HG03025 (cell line): Measurements from ENCODE around the gene ATXN7L1.

Source experiments
- ATAC-seq: cut with Tn5 transposase; IDR thresholded peaks from one replicate; pipeline ENCODE4 v1.9.1; 2021; ENCODE audit warnings: mild to moderate bottlenecking, moderate library complexity; ENCODE audit not compliant: unreplicated experiment, low FRiP score

The ATXN7L1 gene

GRCh38 chr7:105759670-105760550 is 116.5 kb downstream of the ATXN7L1 start:
- no peak for ATAC-seq

DNA sequence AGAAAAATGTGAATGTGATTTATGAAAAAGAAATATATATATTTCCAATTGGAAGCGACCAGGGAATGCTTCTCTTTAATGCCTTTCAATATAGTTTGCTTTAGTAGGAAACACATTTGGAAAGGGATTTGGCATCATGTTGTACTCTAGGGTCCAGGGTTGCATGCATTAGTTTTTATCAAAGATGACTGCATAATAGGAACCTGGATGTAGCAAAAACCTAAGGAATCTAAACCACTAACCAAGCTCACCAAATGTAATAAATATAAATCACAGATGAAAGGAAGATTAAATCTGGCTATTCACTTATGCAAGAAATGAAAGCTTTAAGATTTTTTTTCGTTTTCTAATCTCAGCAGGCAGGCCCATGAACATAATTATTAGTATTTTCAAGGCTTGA is 120.0 kb downstream of the ATXN7L1 start:
- ATAC-seq: no peak

GRCh38 chr7:105752671-105753275 is 123.6 kb downstream of the ATXN7L1 start:
- no peak for ATAC-seq

DNA sequence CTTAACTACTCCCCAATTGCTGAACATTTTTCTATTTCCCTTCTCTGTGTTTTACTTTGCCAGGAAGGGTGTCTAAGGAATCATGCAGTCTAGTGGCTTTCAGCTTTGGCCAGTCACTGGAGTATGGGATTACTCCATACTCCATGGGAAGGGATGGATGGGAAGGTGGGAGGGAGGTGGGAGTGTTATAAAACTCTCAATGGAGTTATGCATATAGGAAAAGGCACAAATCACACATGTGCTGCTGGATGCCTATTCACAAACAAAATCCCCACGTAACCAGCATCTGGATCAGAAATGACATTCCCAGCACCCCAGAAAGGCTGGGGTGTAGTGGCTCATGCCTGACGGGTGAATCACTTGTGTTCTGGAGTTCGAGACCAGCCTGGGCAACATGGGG is 125.3 kb downstream of the ATXN7L1 start:
- no peak for ATAC-seq

GRCh38 chr7:105748701-105749100 is 127.7 kb downstream of the ATXN7L1 start:
- ATAC-seq: no peak

DNA sequence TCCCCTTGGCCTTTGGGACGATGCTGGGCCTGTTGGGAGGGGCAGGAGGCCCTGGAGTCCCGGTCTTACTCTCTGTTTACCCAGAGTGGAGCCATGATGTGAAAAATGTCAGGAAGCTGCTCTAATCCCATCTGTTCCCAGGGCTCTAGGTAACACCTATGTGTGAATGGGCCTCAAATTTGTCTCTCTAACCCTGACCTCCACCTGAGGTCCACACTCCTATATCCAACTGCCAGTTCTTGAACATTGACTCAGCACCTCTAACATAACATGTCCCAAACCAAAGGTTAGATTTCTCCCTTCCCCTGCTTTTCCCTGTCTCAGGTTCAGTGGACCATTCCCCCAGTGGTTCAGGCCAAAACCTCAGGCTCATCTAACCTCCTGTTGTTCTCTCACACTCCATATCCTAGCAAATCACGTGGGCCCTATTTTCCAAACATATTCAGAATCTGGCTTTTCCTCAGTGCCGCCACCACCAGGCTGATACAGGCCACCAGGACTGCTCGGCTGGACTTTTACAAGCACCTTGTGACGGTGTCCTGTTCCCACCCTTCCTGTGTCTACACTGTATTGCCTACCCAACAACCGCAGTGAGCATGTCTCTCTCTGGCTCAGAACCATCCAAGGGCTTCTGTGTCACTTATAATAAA is 130.6 kb downstream of the ATXN7L1 start:
- ATAC-seq: no peak

GRCh38 chr7:105744258-105744657 is 132.1 kb downstream of the ATXN7L1 start:
- no peak for ATAC-seq

- no peak for ATAC-seq
Measured at GRCh38 chr7:105743351-105744090, 132.9 kb downstream of the ATXN7L1 start.

GRCh38 chr7:105742787-105743186 is 133.6 kb downstream of the ATXN7L1 start:
- ATAC-seq: no peak

DNA sequence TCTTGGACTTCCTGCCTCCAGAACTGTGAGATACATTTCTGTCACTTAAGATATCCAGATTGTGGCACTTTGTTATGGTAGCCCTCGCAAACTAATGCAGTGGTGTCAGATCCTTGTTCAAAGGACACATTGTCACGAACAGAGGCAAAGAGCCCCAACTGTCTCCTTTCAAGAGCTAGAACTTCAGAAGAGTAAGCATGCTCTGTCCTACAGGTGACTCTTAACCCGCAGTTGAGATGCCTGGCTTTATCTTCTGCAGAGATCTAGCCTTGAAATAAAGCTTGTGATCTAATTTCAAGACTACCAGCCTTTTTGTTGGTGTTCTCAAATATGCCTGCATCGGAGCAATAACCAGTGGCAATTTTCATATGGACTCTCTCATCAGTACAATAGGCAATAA is 134.4 kb downstream of the ATXN7L1 start:
- ATAC-seq: no peak

DNA sequence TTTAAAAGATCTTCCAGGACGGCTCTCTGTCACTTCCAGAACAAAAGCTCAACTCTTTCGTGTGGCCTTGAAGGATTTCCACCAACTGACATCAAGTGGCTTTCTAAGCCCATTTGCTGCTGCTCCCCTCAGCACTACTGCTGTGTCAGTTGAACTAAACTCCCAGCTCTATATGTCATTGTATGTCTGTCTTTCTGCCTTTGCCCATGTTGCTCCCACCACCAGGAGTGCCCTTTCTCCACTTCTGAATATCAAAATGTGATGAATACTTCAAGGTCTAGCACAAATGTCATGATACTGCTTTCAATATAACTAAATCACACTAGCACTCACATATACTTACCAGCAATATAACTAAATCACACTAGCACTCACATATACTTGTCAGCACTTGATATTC is 138.3 kb downstream of the ATXN7L1 start:
- ATAC-seq: no peak

DNA sequence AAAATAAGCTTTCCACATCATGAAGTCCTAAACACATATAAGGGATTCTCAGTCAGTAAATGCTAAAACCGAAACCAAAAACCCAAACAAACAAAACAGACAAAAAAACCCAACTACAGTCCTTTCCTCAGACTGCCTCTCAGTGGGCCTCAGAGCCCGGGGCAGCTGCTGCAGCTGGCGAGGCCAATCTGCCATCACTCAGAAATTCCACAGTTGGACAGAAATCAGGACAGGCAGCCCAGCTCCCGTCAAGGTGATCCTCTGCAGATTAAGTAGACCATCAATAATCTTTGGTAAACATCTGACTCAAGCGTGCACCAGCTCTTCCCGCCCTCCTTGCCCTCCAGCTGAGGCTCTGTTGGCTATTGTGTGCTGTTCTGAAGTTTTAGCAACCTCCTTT is 142.2 kb downstream of the ATXN7L1 start:
- no peak for ATAC-seq

GRCh38 chr7:105731042-105731441 is 145.4 kb downstream of the ATXN7L1 start:
- no peak for ATAC-seq

DNA sequence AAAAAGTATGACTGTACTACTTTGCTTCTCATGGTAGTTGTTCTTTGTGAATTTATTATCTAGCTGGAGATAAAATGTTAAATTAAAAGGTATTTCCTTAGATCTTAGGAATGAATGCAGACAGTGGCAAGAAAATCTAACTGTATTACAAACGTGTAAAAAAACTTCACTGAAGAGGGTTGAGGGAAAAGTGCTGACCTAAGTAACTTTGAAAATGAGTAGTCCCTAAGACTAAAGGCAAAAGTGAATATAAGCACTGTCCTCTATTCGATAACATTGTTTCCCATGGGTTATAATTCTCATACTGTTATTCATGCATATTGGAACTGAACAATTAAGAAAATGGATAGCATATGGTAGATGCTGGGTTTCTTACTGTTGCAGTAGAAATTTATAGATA is 148.4 kb downstream of the ATXN7L1 start:
- ATAC-seq: no peak

GRCh38 chr7:105724688-105725087 is 151.7 kb downstream of the ATXN7L1 start:
- ATAC-seq: no peak

- ATAC-seq: no peak
Measured at GRCh38 chr7:105723572-105723971, 152.8 kb downstream of the ATXN7L1 start.

GRCh38 chr7:105721571-105722104 is 154.8 kb downstream of the ATXN7L1 start:
- ATAC-seq: no peak

DNA sequence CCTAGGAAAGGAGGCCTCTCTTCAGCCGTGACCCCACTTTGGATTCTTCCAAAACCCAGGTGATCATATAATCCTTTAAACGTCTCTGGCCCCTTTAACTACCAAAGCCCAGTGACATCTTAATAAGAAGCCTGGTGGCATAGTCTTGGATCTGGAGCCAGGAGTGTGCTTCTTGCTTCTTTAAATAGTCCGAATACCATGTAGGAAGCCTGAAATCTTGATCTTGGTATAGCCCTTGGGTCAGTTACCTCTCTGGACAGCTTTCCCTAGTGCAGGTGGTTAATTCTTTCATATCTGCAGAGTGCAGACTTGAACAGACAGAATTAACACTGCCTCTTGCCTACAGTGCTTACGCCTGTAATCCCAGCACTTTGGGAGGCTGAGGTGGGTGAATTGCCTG is 156.5 kb downstream of the ATXN7L1 start:
- ATAC-seq: no peak

GRCh38 chr7:105719395-105719794 is 157.0 kb downstream of the ATXN7L1 start:
- no peak for ATAC-seq

DNA sequence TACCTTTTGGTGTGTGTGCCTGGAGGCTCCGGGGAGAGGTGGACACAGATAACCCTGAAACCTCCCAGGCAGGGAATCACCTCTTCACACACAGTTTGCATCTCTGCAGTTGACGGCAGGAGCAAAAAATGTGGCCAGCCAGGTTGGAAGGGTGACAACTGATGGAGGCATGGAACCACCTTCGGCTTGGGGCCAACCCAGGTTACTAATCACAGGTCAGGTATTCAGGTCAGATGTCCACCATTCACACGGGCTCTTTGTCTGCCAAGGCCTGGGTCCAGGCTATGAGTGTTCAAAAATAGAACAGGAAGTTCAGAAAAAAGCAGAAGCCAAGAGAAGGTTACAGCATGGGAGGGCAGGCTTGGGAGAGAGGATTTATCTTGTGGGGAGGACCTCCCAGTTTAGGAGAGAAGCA is 157.9 kb downstream of the ATXN7L1 start:
- no peak for ATAC-seq

DNA sequence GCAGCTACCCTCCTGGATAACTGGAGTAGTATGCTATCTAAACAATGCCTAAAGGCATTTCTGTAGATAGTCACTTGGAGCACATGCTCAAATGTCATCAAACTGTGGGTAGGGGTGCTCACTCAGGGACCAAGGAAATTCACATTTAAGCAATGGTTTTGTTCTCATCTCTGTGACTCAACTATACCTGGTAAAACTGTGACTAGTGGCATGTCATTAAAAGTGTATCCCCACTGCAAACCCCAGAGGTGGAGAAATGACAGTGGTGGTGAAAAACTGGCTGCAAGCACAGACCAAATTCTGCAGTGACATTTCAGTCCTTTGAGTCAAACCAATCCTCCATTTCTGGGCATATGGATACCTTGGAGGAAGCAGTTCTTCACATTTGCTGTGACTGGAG is 160.9 kb downstream of the ATXN7L1 start:
- no peak for ATAC-seq
